Right atrium auricular region (tissue), 2 donors: Measurements from ENCODE around the gene STRN3. TPM values are rescaled to one million over a fixed set of nuclear protein-coding genes. Genes with fewer than 3 reads are reported as not detected.
"Not testable (repeated sequence)": the region's sequence is repeated elsewhere in the genome, so short reads cannot be mapped to it uniquely, and the experiment has no call there.

Experiments
- DNase-seq: peaks from one replicate; pipeline ENCODE4 v3.0.0-alpha.2; 2019; ENCODE audit warnings: low spot score
- H3K27ac ChIP-seq, 2 donors: fragments of 200-600 bp; sonication (generic); 1 replicate in 1 of 2; 2 replicates in 1 of 2; pipeline ENCODE4 v1.5.1; 2016 to 2019
- H3K27me3 ChIP-seq, 2 donors: fragments of 200-600 bp; sonication (generic); one replicate each; pipeline versions ENCODE4 v1.5.1 to v1.6.0; 2017 to 2019
- H3K36me3 ChIP-seq: fragments of 200-600 bp; sonication (generic); one replicate; pipeline ENCODE4 v1.5.1; 2016
- H3K4me1 ChIP-seq, 2 donors: fragments of 200-600 bp; sonication (generic); one replicate each; pipeline versions ENCODE4 v1.5.1 to v1.6.0; 2017 to 2019
- H3K4me3 ChIP-seq, 2 donors: fragments of 200-600 bp; sonication (generic); 1 replicate in 1 of 2; 2 replicates in 1 of 2; pipeline ENCODE4 v1.5.1; 2017 to 2019; ENCODE audit warnings: mild to moderate bottlenecking in 1 of 2, moderate library complexity in 1 of 2
- H3K9me3 ChIP-seq, 2 donors: fragments of 200-600 bp; sonication (generic); one replicate each; pipeline ENCODE4 v1.5.1; 2019
- total RNA-seq, 2 donors: library from RNA; depleted of rRNA; stranded (reverse); fragments of >200 nt; gene quantifications; one replicate each; pipeline ENCODE4 v1.1.0, GENCODE V29; 2016
- TF ChIP-seq, protein P1 (sequence below), 2 donors: fragments of 200-600 bp; sonication (generic); IDR thresholded peaks; one replicate each; pipeline ENCODE4 v1.5.1; 2019; ENCODE audit warnings: antibody characterized with exemption in 2 of 2

STRN3 gene
- total RNA-seq, 2 donors from 2014 or later: 34.2 to 46.8 TPM

DNA sequence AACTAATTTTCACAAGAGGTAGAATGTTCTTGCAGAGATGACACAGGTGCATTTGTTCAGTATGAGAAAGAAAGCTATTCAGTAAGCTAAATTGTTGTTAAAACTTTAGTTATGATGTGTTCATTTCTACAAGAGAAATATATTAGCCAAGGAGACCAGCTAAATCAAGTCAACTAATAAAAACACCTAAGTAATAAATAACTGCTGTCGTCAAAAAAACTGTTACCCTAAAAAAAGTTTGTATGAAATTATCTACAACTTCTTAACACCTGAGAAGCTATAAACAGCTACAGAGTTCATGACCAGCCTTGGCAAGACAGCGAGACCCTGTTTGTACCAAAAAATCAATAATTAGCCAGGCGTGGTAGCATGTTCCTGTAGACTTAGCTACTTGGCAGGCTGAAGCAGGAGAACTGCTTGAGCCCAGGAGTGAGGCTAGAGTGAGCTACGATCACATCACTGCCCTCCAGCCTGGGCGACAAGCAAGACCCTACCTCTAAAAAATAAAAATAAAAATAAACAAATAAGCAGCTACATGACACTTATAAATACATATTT, 68.3 kb downstream of the STRN3 start:
- Histone ChIP-seq H3K9me3 (no peaks in the 10 kb centered on the region), H3K36me3 (peaks cover 7% of the 10 kb centered on the region), H3K4me3 (no peak overlapping the region), H3K27ac (no peak overlapping the region), H3K4me1 (peaks cover 0 to 11% of the 10 kb centered on the region in 2 donors), H3K27me3 (no peaks in the 10 kb centered on the region)
- no peak for DNase-seq
- TF ChIP-seq, protein P1, sequence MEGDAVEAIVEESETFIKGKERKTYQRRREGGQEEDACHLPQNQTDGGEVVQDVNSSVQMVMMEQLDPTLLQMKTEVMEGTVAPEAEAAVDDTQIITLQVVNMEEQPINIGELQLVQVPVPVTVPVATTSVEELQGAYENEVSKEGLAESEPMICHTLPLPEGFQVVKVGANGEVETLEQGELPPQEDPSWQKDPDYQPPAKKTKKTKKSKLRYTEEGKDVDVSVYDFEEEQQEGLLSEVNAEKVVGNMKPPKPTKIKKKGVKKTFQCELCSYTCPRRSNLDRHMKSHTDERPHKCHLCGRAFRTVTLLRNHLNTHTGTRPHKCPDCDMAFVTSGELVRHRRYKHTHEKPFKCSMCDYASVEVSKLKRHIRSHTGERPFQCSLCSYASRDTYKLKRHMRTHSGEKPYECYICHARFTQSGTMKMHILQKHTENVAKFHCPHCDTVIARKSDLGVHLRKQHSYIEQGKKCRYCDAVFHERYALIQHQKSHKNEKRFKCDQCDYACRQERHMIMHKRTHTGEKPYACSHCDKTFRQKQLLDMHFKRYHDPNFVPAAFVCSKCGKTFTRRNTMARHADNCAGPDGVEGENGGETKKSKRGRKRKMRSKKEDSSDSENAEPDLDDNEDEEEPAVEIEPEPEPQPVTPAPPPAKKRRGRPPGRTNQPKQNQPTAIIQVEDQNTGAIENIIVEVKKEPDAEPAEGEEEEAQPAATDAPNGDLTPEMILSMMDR (IDR thresholded peaks at IDR 0.05): no peak

GRCh38 chr14:30949651-30950050, 76.5 kb downstream of the STRN3 start:
- Histone ChIP-seq H3K27ac (no peak overlapping the region), H3K27me3 (no peaks in the 10 kb centered on the region), H3K4me3 (no peak overlapping the region), H3K9me3 (no peaks in the 10 kb centered on the region), H3K36me3 (peaks cover 39% of the 10 kb centered on the region), H3K4me1 (no peaks in the 10 kb centered on the region)
- no peak for DNase-seq
- TF ChIP-seq, protein P1 (IDR thresholded peaks at IDR 0.05): no peak

GRCh38 chr14:30943694-30944093, 82.5 kb downstream of the STRN3 start:
- no peaks in the 10 kb centered on the region for H3K4me1 ChIP-seq
- no peak overlapping the region for H3K4me3 ChIP-seq
- DNase-seq: no peak
- H3K27me3 ChIP-seq: no peaks in the 10 kb centered on the region
- no peaks in the 10 kb centered on the region for H3K9me3 ChIP-seq
- no peak overlapping the region for H3K27ac ChIP-seq
- TF ChIP-seq, protein P1 (IDR thresholded peaks at IDR 0.05): no peak
- H3K36me3 ChIP-seq: peaks cover 32% of the 10 kb centered on the region

- no peaks in the 10 kb centered on the region for H3K4me1 ChIP-seq
- no peak overlapping the region for H3K4me3 ChIP-seq
- H3K27me3 ChIP-seq: no peaks in the 10 kb centered on the region
- DNase-seq: no peak
- TF ChIP-seq, protein P1 (IDR thresholded peaks at IDR 0.05): no peak
- H3K9me3 ChIP-seq: no peaks in the 10 kb centered on the region
- peaks cover 19% of the 10 kb centered on the region for H3K36me3 ChIP-seq
- no peak overlapping the region for H3K27ac ChIP-seq
Observed at GRCh38 chr14:30940886-30941285, 85.3 kb downstream of the STRN3 start.

DNA sequence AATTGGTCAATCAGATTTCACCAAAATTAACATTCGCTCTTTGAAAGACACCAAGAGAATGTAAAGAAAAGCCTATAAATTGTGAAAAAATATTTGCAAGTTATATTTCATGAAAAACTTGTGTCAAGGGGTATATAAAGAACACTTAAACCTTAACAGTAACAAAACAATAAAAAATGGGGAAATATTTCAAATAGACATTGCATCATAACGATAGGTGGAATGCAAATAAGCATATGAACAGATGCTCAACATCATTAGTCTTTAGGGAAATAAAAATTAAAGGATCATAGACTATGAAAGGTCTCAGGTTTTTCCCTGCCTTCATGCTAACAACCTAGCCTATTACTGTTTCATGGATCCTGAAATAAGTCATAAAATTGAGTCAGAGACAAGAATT, 87.6 kb downstream of the STRN3 start:
- Histone ChIP-seq H3K36me3 (peaks cover 13% of the 10 kb centered on the region), H3K4me3 (no peak overlapping the region), H3K9me3 (no peaks in the 10 kb centered on the region), H3K27me3 (no peaks in the 10 kb centered on the region), H3K27ac (no peak overlapping the region), H3K4me1 (no peaks in the 10 kb centered on the region)
- TF ChIP-seq, protein P1 (IDR thresholded peaks at IDR 0.05): no peak
- DNase-seq: no peak

DNA sequence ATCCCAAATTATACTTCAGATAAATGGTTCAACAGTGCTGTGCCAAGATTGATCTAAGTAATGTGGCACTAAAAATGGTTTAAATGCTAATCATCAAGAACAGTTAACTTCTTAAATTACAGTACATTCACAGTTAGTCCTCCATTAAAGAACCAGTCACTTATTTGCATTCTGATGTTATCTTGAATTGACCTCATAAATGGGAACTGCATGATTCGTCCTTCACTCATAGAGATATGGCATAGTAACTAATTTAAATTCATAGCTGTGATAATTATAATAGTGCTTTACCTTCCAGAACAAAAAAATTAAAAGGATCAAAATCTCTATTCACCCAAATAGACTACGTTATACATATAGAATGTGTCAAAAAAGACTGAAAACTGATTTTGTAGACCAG, 90.7 kb downstream of the STRN3 start:
- Histone ChIP-seq H3K9me3 (no peaks in the 10 kb centered on the region), H3K27me3 (no peaks in the 10 kb centered on the region), H3K4me1 (no peaks in the 10 kb centered on the region), H3K4me3 (no peak overlapping the region), H3K36me3 (peaks cover 22% of the 10 kb centered on the region), H3K27ac (no peak overlapping the region)
- no peak for DNase-seq
- TF ChIP-seq, protein P1 (IDR thresholded peaks at IDR 0.05): no peak

- H3K4me3 ChIP-seq, H3K27ac ChIP-seq, DNase-seq, H3K4me1 ChIP-seq, H3K27me3 ChIP-seq, H3K9me3 ChIP-seq: not testable (repeated sequence)
- H3K36me3 ChIP-seq: peaks cover 22% of the 10 kb centered on the region
Observed at GRCh38 chr14:30933937-30934336, 92.2 kb downstream of the STRN3 start.
